Left ventricle myocardium inferior (tissue), 1 donor: ENCODE data around the gene NRP2. TPM values are rescaled to one million over a fixed set of nuclear protein-coding genes. Genes with fewer than 3 reads are reported as not detected.

ENCODE experiments used
- DNase-seq: peaks from one replicate; pipeline ENCODE4 v3.0.0-alpha.2; 2020
- H3K27ac ChIP-seq: fragments of 200-600 bp; replicated peaks from 2 replicates; pipeline ENCODE4 v1.8.0; 2021
- H3K27me3 ChIP-seq: fragments of 200-600 bp; 2 replicates; pipeline ENCODE4 v1.8.0; 2021; ENCODE audit warnings: low read depth
- H3K36me3 ChIP-seq: fragments of 200-600 bp; 2 replicates; pipeline ENCODE4 v1.8.0; 2021
- H3K4me1 ChIP-seq: fragments of 200-600 bp; 2 replicates; pipeline ENCODE4 v1.8.0; 2021
- H3K4me3 ChIP-seq: fragments of 200-600 bp; 2 replicates; pipeline ENCODE4 v1.8.0; 2021; ENCODE audit warnings: mild to moderate bottlenecking, moderate library complexity
- H3K9me3 ChIP-seq: fragments of 200-600 bp; replicated peaks from 2 replicates; pipeline ENCODE4 v1.8.0; 2021
- intact Hi-C: fragments of 100-400 bp; cut with micrococcal nuclease; formaldehyde crosslinking; loops from one replicate; pipeline ENCODE4 v1.11.0; 2022
- total RNA-seq: library from RNA; stranded (reverse); fragmentation: NEBNext Ultra II Directional; extraction: Animal tissue kit (Norgen Biotek cat#: 25700); gene quantifications from one replicate; pipeline ENCODE4 v1.2.1, GENCODE V29; 2021
- TF ChIP-seq, protein P1 (sequence below): fragments of 200-600 bp; IDR thresholded peaks from 2 replicates; pipeline ENCODE4 v1.8.0; 2021; ENCODE audit warnings: antibody characterized with exemption, mild to moderate bottlenecking, borderline replicate concordance
- donor health status: DM: no; HTN: yes; CAD: no; lungs with severe emphysema.

NRP2 gene
- total RNA-seq, 1 donor from 2014 or later, result 7.6 TPM

DNA sequence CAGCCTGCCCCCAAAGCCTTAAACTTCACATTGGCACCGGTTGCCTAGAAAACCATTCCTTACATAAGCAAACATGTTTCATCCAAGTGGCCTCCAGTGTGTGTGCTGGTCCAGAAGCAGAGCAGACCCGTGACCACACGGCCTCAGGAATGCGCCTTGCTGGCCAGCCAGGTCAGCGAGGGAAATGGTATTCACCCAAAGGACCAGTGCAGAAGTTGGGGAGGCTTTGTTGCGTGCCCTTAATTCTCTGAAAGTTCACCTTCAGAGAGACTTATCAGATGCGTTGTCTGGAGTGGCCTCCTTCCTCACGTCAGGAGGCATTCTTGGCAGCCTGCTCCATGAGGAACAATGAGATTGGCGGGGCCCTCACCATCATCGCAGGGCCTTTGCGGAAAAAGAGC lies 25.9 kb downstream of the NRP2 start:
- Histone ChIP-seq H3K4me1 (peaks cover 64% of the 10 kb centered on the region), H3K27ac (peak overlapping the region; percentile 83), H3K36me3 (no peaks in the 10 kb centered on the region), H3K9me3 (no peaks in the 10 kb centered on the region), H3K4me3 (no peak overlapping the region), H3K27me3 (no peaks in the 10 kb centered on the region)
- intact Hi-C loops, result no loop called here
- DNase-seq, result no peak
- TF ChIP-seq, protein P1, sequence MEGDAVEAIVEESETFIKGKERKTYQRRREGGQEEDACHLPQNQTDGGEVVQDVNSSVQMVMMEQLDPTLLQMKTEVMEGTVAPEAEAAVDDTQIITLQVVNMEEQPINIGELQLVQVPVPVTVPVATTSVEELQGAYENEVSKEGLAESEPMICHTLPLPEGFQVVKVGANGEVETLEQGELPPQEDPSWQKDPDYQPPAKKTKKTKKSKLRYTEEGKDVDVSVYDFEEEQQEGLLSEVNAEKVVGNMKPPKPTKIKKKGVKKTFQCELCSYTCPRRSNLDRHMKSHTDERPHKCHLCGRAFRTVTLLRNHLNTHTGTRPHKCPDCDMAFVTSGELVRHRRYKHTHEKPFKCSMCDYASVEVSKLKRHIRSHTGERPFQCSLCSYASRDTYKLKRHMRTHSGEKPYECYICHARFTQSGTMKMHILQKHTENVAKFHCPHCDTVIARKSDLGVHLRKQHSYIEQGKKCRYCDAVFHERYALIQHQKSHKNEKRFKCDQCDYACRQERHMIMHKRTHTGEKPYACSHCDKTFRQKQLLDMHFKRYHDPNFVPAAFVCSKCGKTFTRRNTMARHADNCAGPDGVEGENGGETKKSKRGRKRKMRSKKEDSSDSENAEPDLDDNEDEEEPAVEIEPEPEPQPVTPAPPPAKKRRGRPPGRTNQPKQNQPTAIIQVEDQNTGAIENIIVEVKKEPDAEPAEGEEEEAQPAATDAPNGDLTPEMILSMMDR, result no peak

DNA sequence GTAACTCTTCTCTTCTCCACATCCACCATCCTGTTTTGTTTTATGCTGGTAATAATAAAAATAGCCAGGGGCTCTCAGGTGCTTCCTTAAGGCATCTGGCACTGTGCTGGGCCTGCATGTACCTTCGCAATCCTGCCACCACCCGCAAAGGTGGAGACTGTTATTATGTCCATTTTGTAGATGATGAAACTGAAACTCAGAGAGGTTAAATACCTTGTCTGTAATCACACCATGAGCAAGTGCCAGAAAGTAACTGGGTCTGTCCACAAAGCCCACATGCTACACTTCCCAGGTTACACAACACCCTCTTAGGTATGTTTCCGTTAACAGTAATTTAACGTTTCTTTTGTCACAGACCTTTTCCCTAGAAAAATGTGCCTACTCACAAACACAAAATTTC lies 27.0 kb downstream of the NRP2 start:
- Histone ChIP-seq H3K4me3 (no peak overlapping the region), H3K27me3 (no peaks in the 10 kb centered on the region), H3K4me1 (peaks cover 56% of the 10 kb centered on the region), H3K36me3 (no peaks in the 10 kb centered on the region), H3K9me3 (no peaks in the 10 kb centered on the region), H3K27ac (no peak overlapping the region)
- DNase-seq, result no peak
- TF ChIP-seq, protein P1, result no peak
- intact Hi-C loops, result no loop called here

DNA sequence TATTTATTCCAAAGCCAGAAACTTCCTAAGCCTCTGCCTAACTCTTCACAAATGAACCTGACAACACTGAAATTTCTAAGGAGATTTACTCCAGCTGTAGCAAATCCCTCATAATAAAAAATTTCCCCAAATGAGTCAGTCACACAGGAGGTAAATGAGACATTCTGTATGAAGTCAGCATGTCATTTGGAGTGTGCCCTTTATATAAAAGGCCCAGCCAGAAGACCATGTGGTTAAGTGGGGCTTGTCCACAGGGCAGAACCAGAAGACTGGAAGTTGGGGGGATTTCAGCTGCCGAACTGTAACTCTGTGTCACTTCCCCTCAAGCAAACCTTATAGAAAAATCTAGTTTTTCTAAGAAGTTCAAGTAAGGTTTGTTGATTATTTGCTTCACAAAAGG lies 30.2 kb downstream of the NRP2 start:
- H3K27ac ChIP-seq, result no peak overlapping the region
- TF ChIP-seq, protein P1, result no peak
- no peaks in the 10 kb centered on the region for H3K27me3 ChIP-seq
- H3K9me3 ChIP-seq, result no peaks in the 10 kb centered on the region
- intact Hi-C loops, result no loop called here
- no peaks in the 10 kb centered on the region for H3K36me3 ChIP-seq
- H3K4me3 ChIP-seq, result no peak overlapping the region
- DNase-seq, result no peak
- peaks cover 25% of the 10 kb centered on the region for H3K4me1 ChIP-seq

DNA sequence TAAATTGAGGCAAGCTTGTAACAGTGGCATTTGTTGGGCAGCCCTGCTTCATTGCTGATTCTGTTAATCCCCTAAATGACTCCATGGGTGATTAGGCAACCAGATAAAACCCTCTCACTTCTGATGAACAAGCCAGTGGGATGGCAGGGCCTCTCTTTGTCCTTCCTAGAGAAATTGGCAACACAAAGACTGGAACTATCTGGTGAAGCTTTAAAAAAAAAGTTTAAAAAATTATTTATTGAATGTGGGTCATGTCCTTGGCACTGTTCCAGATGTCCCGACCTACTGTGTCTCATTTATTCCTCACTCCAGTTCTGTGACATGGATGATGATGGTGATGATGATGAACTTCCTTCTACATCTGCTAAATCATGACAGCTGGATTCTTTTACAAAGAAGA lies 30.8 kb downstream of the NRP2 start:
- H3K4me1 ChIP-seq, result peaks cover 19% of the 10 kb centered on the region
- intact Hi-C loops, result no loop called here
- no peak for DNase-seq
- H3K27ac ChIP-seq, result no peak overlapping the region
- no peak overlapping the region for H3K4me3 ChIP-seq
- H3K36me3 ChIP-seq, result no peaks in the 10 kb centered on the region
- TF ChIP-seq, protein P1, result no peak
- no peaks in the 10 kb centered on the region for H3K27me3 ChIP-seq
- H3K9me3 ChIP-seq, result no peaks in the 10 kb centered on the region

DNA sequence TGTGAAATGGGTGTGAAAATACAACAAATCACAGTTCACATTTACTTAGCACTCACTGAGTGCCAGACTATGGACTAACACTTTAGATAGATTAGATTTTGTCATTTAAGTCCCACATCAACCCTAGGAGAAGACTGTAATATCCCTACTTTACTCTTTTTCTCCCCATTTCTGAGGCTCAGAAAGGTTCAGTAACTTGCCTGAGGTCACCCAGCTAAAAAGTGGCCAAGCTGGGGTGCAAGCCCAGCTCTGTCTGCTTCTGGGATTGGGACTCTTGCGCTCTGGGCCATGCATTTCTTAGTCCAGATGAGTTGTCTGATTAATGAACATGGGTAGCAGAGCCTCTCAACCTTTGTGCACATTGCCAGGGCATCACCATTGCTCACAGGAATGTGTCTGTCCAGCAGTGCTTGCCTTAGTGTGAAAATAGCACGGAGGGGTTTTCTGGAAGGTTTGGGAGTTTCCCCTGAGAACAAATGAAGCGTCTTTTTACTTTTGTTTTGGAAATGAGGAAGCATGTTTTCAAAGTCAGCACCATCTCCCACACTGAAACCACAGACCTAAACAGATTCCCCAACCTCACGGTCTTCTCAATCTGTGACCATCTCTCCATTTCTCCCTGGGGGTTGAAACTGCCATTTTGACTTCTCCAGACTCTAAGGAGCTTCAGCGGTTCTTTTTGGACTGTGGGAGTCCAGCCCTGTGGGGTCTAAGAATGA lies 31.9 kb downstream of the NRP2 start:
- H3K9me3 ChIP-seq, result no peaks in the 10 kb centered on the region
- H3K27ac ChIP-seq, result peak overlapping the region; percentile 13
- no peaks in the 10 kb centered on the region for H3K36me3 ChIP-seq
- H3K4me1 ChIP-seq, result peaks cover 10% of the 10 kb centered on the region
- no peak for DNase-seq
- intact Hi-C loops, result loop anchor here (2.0 kb wide), 1 partner anchor 25 kb away; no protein-coding TSS in a partner anchor
- H3K4me3 ChIP-seq, result no peak overlapping the region
- no peaks in the 10 kb centered on the region for H3K27me3 ChIP-seq
- TF ChIP-seq, protein P1, result no peak
